Measurements from ENCODE around the gene CREG2. TPM values are rescaled to one million over a fixed set of nuclear protein-coding genes. Genes with fewer than 3 reads are reported as not detected.

The CREG2 gene
- total RNA-seq, 4 donors from 2014 or later: not detected

- TF ChIP-seq CTCF (IDR thresholded peaks at IDR 0.05 in 4 of 5, conservative IDR thresholded peaks at IDR 0.05 in 1 of 5) (no peak), POLR2A (IDR thresholded peaks at IDR 0.05) (no peak)
These were observed 27.9 kb upstream of the CREG2 start for GRCh38 chr2:101415220-101415619.

GRCh38 chr2:101412092-101412694 is 24.9 kb upstream of the CREG2 start:
- Histone ChIP-seq H3K4me3 (no peak overlapping the region), H3K4me1 (no peaks in the 10 kb centered on the region), H3K27ac (no peak overlapping the region), H3K36me3 (no peaks in the 10 kb centered on the region), H3K27me3 (peaks cover 0 to 4% (median 0%) of the 10 kb centered on the region in 3 donors), H3K9me3 (no peaks in the 10 kb centered on the region)
- ATAC-seq (no peak), DNase-seq (no peak)
- TF ChIP-seq POLR2A (IDR thresholded peaks at IDR 0.05) (no peak), CTCF (IDR thresholded peaks at IDR 0.05 in 4 of 5, conservative IDR thresholded peaks at IDR 0.05 in 1 of 5) (no peak)
- in situ Hi-C loops (cut with MboI; ENCODE audit: low sequenced_read_pairs in 4 of 4): loop anchor here in 3 of 4 donors (10.0 to 25.0 kb wide), 3 partner anchors 413 to 1043 kb away; no protein-coding TSS in a partner anchor
- intact Hi-C loops (cut with DNase I; ENCODE audit: low total_unique reads): no loop called here

More at GRCh38 chr2:101415220-101415619, 27.9 kb upstream of the CREG2 start:
- no peaks in the 10 kb centered on the region for H3K36me3 ChIP-seq
- no peak for DNase-seq
- H3K27ac ChIP-seq: no peak overlapping the region
- H3K9me3 ChIP-seq: no peaks in the 10 kb centered on the region
- no peak overlapping the region for H3K4me3 ChIP-seq
- peaks cover 0 to 4% (median 0%) of the 10 kb centered on the region in 3 donors for H3K27me3 ChIP-seq
- intact Hi-C loops (cut with DNase I; ENCODE audit: low total_unique reads): no loop called here
- in situ Hi-C loops (cut with MboI; ENCODE audit: low sequenced_read_pairs in 4 of 4): loop anchor here (5.0 to 25.0 kb wide), 4 partner anchors 410 to 1040 kb away; no protein-coding TSS in a partner anchor
- ATAC-seq: no peak
- no peaks in the 10 kb centered on the region for H3K4me1 ChIP-seq

GRCh38 chr2:101410746-101411145 is 23.4 kb upstream of the CREG2 start:
- no peak for ATAC-seq
- no peak overlapping the region for H3K27ac ChIP-seq
- no peak overlapping the region for H3K4me3 ChIP-seq
- H3K4me1 ChIP-seq: no peaks in the 10 kb centered on the region
- H3K9me3 ChIP-seq: no peaks in the 10 kb centered on the region
- peaks cover 0 to 4% (median 0%) of the 10 kb centered on the region in 3 donors for H3K27me3 ChIP-seq
- in situ Hi-C loops (cut with MboI; ENCODE audit: low sequenced_read_pairs in 4 of 4): loop anchor here in 3 of 4 donors (10.0 to 25.0 kb wide), 3 partner anchors 414 to 1044 kb away; no protein-coding TSS in a partner anchor
- no peaks in the 10 kb centered on the region for H3K36me3 ChIP-seq
- DNase-seq: no peak
- intact Hi-C loops (cut with DNase I; ENCODE audit: low total_unique reads): no loop called here
- no peak for TF ChIP-seq CTCF (IDR thresholded peaks at IDR 0.05 in 4 of 5, conservative IDR thresholded peaks at IDR 0.05 in 1 of 5)
- TF ChIP-seq POLR2A (IDR thresholded peaks at IDR 0.05): no peak

- DNase-seq (no peak), ATAC-seq (no peak)
- H3K9me3 ChIP-seq: no peaks in the 10 kb centered on the region
- H3K27ac ChIP-seq: no peak overlapping the region
- peaks cover 0 to 4% (median 0%) of the 10 kb centered on the region in 3 donors for H3K27me3 ChIP-seq
- H3K4me1 ChIP-seq: no peaks in the 10 kb centered on the region
- in situ Hi-C loops (cut with MboI; ENCODE audit: low sequenced_read_pairs in 4 of 4): loop anchor here in 3 of 4 donors (10.0 to 25.0 kb wide), 3 partner anchors 415 to 1045 kb away; no protein-coding TSS in a partner anchor
- intact Hi-C loops (cut with DNase I; ENCODE audit: low total_unique reads): no loop called here
- no peak overlapping the region for H3K4me3 ChIP-seq
- H3K36me3 ChIP-seq: no peaks in the 10 kb centered on the region
- TF ChIP-seq CTCF (IDR thresholded peaks at IDR 0.05 in 4 of 5, conservative IDR thresholded peaks at IDR 0.05 in 1 of 5) (no peak), POLR2A (IDR thresholded peaks at IDR 0.05) (no peak)
These were observed 22.8 kb upstream of the CREG2 start for GRCh38 chr2:101410114-101410513.

All from gastrocnemius medialis (tissue), 4 donors.